Astrocyte of the cerebellum (primary cell): ENCODE measurements around the gene ZNF576.

ENCODE experiments used
- DNase-seq: peaks from one replicate; pipeline ENCODE4 v3.0.0-alpha.2; 2011; ENCODE audit warnings: low read depth
- H3K4me3 ChIP-seq: 2 replicates; pipeline ENCODE4 v1.5.1; 2011; ENCODE audit warnings: mild to moderate bottlenecking, low read depth, low read length, moderate library complexity
- CTCF ChIP-seq: IDR thresholded peaks from 2 replicates; pipeline ENCODE4 v1.5.1; 2012; ENCODE audit warnings: low read length, low read depth, moderate library complexity, mild to moderate bottlenecking; ENCODE audit errors: missing control alignments
- in situ Hi-C: cut with HindIII; loops from 2 replicates; pipeline ENCODE4 v1.10.0; 2017; ENCODE audit warnings: low sequenced_read_pairs

ZNF576 gene

GRCh38 chr19:43639519-43640423 is 43.4 kb downstream of the ZNF576 start, which contains the start of gene CADM4:
Gene CADM4 (minus strand): TSS chr19:43639850. CDS start chr19:43639790, 60 bp downstream.
- peak within 1 kb of the TSS; percentile 45 for H3K4me3 ChIP-seq
- TF ChIP-seq CTCF = no peak
- in situ Hi-C loops = no loop called here
- no peak for DNase-seq

GRCh38 chr19:43640424-43640757 is 44.0 kb downstream of the ZNF576 start:
- no peak for DNase-seq
- H3K4me3 ChIP-seq = peak overlapping the region; percentile 45
- no peak for TF ChIP-seq CTCF
- in situ Hi-C loops = no loop called here

- TF ChIP-seq CTCF = no peak
- H3K4me3 ChIP-seq = no peak overlapping the region
- DNase-seq = no peak
- in situ Hi-C loops = no loop called here
These were observed 44.9 kb downstream of the ZNF576 start for GRCh38 chr19:43641333-43641732.

- no peak for TF ChIP-seq CTCF
These were observed 46.1 kb downstream of the ZNF576 start for GRCh38 chr19:43642531-43642930.

GRCh38 chr19:43643326-43643725 is 46.9 kb downstream of the ZNF576 start:
- no peak for TF ChIP-seq CTCF
- DNase-seq = no peak
- in situ Hi-C loops = no loop called here
- no peak overlapping the region for H3K4me3 ChIP-seq

More at GRCh38 chr19:43642531-43642930, 46.1 kb downstream of the ZNF576 start:
- in situ Hi-C loops = no loop called here
- H3K4me3 ChIP-seq = no peak overlapping the region
- DNase-seq = no peak

GRCh38 chr19:43644181-43644580 is 47.8 kb downstream of the ZNF576 start:
- DNase-seq = no peak
- no peak overlapping the region for H3K4me3 ChIP-seq
- TF ChIP-seq CTCF = no peak
- in situ Hi-C loops = no loop called here
